ENCODE results near the gene USP21. TPM values are rescaled to one million over a fixed set of nuclear protein-coding genes. Genes with fewer than 3 reads are reported as not detected.

Gene USP21
- polyA plus RNA-seq, 2 of the 4 experiments (the other 2 are of a cell fraction): 22.6 to 23.6 TPM

- DNase-seq (ENCODE audit: low read depth in 1 of 2, low spot score in 1 of 2): no peak
- TF ChIP-seq EP300 (IDR thresholded peaks at IDR 0.05) (no peak), EHMT2 (IDR thresholded peaks at IDR 0.05; ENCODE audit: low read depth) (no peak), ZFP36 (IDR thresholded peaks at IDR 0.05; ENCODE audit: borderline replicate concordance, partially characterized antibody) (no peak), RNF2 (IDR thresholded peaks at IDR 0.05; ENCODE audit: borderline replicate concordance, low read depth) (no peak), HOXB13 (CRISPR knock-in tag; IDR thresholded peaks at IDR 0.05; ENCODE audit: low read depth) (no peak), NFE2L2 (conservative IDR thresholded peaks at IDR 0.05; ENCODE audit: low read length) (no peak), SREBF2 (IDR thresholded peaks at IDR 0.05) (no peak), JUN (IDR thresholded peaks at IDR 0.05) (no peak), ATOH8 (CRISPR knock-in tag; IDR thresholded peaks at IDR 0.05; ENCODE audit: low read depth) (no peak)
- TF ChIP-seq, protein P1, sequence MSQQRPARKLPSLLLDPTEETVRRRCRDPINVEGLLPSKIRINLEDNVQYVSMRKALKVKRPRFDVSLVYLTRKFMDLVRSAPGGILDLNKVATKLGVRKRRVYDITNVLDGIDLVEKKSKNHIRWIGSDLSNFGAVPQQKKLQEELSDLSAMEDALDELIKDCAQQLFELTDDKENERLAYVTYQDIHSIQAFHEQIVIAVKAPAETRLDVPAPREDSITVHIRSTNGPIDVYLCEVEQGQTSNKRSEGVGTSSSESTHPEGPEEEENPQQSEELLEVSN (IDR thresholded peaks at IDR 0.05; ENCODE audit: borderline replicate concordance, low read depth): no peak
- CTCF ChIA-PET: interaction anchor here (0.6 to 7.8 kb wide), 4 partner anchors 10 to 196 kb away, joined by 3 to 89 read pairs (median 4); no protein-coding TSS in a partner anchor
- ATAC-seq: 0 out of 6 replicates have a peak, but pooled peaks of 1 of the 2 experiments have one; percentile 27
- Histone ChIP-seq H3K4me2 (no peak overlapping the region), H3K27ac (no peak overlapping the region), H3K4me1 (peaks cover 7% of the 10 kb centered on the region; the same call in 2 of the 3 replicates), H3K4me3 (no peak overlapping the region), H3K9me3 (no peaks in the 10 kb centered on the region)
- no peak for FAIRE-seq
- POLR2A ChIA-PET: interaction anchor here (1.2 kb wide), 1 partner anchor 10 kb away, joined by 3 read pairs; the partner anchor contains the start of gene B4GALT3
- WGBS (ENCODE audit: missing lambda C conversion rate): 47% methylated on average over 3 of the region's 3 CpGs
Observed at GRCh38 chr1:161187311-161187710, 28.0 kb downstream of the USP21 start.

DNA sequence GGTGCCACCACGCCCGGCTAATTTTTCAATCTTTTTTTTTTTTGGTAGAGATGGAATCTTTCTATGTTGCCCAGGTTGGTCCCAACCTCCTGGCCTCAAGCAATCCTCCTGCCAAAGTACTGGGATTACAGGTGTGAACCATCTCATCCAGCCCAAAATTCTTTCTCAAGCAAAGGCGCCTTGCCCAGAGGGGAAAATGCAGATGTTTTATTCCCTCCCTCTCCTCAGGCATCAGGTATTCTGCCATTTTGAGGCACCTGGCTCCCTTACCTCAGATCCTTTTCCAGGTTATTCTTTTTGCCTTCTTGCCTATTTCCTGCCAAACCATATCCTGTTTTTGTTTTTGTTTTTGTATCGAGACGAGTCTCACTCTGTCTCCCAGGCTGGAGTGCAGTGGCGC is 29.1 kb downstream of the USP21 start:
- Histone ChIP-seq H3K9me3 (no peaks in the 10 kb centered on the region), H3K4me3 (no peak overlapping the region), H3K27ac (no peak overlapping the region), H3K4me1 (no peaks in the 10 kb centered on the region), H3K4me2 (no peak overlapping the region)
- POLR2A ChIA-PET: interaction anchor here (0.6 kb wide), 1 partner anchor 37 kb away, joined by 9 read pairs; the partner anchor contains the start of gene TOMM40L
- no peak for DNase-seq (ENCODE audit: low read depth in 1 of 2, low spot score in 1 of 2)
- FAIRE-seq: no peak
- 82% methylated on average over 6 of the region's 6 CpGs for WGBS (ENCODE audit: missing lambda C conversion rate)
- CTCF ChIA-PET: interaction anchor here (0.7 to 7.8 kb wide), 3 partner anchors 34 to 1011 kb away, joined by 3 to 89 read pairs (median 3); no protein-coding TSS in a partner anchor
- TF ChIP-seq, protein P2, sequence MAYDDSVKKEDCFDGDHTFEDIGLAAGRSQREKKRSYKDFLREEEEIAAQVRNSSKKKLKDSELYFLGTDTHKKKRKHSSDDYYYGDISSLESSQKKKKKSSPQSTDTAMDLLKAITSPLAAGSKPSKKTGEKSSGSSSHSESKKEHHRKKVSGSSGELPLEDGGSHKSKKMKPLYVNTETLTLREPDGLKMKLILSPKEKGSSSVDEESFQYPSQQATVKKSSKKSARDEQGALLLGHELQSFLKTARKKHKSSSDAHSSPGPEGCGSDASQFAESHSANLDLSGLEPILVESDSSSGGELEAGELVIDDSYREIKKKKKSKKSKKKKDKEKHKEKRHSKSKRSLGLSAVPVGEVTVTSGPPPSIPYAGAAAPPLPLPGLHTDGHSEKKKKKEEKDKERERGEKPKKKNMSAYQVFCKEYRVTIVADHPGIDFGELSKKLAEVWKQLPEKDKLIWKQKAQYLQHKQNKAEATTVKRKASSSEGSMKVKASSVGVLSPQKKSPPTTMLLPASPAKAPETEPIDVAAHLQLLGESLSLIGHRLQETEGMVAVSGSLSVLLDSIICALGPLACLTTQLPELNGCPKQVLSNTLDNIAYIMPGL (CRISPR knock-in tag; IDR thresholded peaks at IDR 0.05; ENCODE audit: borderline replicate concordance): no peak
- no peak for TF ChIP-seq REST (IDR thresholded peaks at IDR 0.05)
- TF ChIP-seq, protein P3, sequence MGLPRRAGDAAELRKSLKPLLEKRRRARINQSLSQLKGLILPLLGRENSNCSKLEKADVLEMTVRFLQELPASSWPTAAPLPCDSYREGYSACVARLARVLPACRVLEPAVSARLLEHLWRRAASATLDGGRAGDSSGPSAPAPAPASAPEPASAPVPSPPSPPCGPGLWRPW (IDR thresholded peaks at IDR 0.05): no peak
- no peak for TF ChIP-seq JUN (IDR thresholded peaks at IDR 0.05)
- TF ChIP-seq, protein P1 (IDR thresholded peaks at IDR 0.05; ENCODE audit: borderline replicate concordance, low read depth): no peak
- no peak for TF ChIP-seq RFX5 (IDR thresholded peaks at IDR 0.05)
- no peak for TF ChIP-seq FOSL2 (IDR thresholded peaks at IDR 0.05)
- no peak for TF ChIP-seq FOSL2 (CRISPR knock-in tag; IDR thresholded peaks at IDR 0.05)
- TF ChIP-seq KDM5A (IDR thresholded peaks at IDR 0.05): no peak
- no peak for TF ChIP-seq PBX3 (IDR thresholded peaks at IDR 0.05)
- ATAC-seq: no peak
